GM18868 (cell line): ENCODE measurements around the gene HIP1.
"Not testable (repeated sequence)": the region's sequence is repeated elsewhere in the genome, so short reads cannot be mapped to it uniquely, and the experiment has no call there.

Experiments
- ATAC-seq: cut with Tn5 transposase; IDR thresholded peaks from one replicate; pipeline ENCODE4 v1.9.1; 2021; ENCODE audit warnings: mild to moderate bottlenecking, moderate library complexity; ENCODE audit not compliant: unreplicated experiment

HIP1 gene

GRCh38 chr7:75583255-75583654 is 155.5 kb downstream of the HIP1 start:
- ATAC-seq = no peak

GRCh38 chr7:75579899-75580298 is 158.8 kb downstream of the HIP1 start:
- no peak for ATAC-seq

GRCh38 chr7:75578081-75578480 is 160.7 kb downstream of the HIP1 start:
- no peak for ATAC-seq

- ATAC-seq = no peak
Observed at GRCh38 chr7:75575488-75576121, 163.1 kb downstream of the HIP1 start.

GRCh38 chr7:75573477-75574019 is 165.2 kb downstream of the HIP1 start:
- ATAC-seq = no peak

GRCh38 chr7:75572814-75573213 is 165.9 kb downstream of the HIP1 start:
- ATAC-seq = no peak

GRCh38 chr7:75572396-75572795 is 166.3 kb downstream of the HIP1 start:
- no peak for ATAC-seq

GRCh38 chr7:75571209-75571608 is 167.5 kb downstream of the HIP1 start:
- ATAC-seq = no peak

GRCh38 chr7:75569629-75570282 is 169.0 kb downstream of the HIP1 start:
- not testable (repeated sequence) for ATAC-seq

- ATAC-seq = no peak
Observed at GRCh38 chr7:75567948-75568595, 170.7 kb downstream of the HIP1 start.

- ATAC-seq = no peak
Observed at GRCh38 chr7:75565132-75565837, 173.5 kb downstream of the HIP1 start.

GRCh38 chr7:75563171-75563570 is 175.6 kb downstream of the HIP1 start:
- ATAC-seq = no peak

- ATAC-seq = no peak
Observed at GRCh38 chr7:75559976-75560365, 178.8 kb downstream of the HIP1 start.

- ATAC-seq = no peak
Observed at GRCh38 chr7:75559355-75559975, 179.3 kb downstream of the HIP1 start.

- ATAC-seq = not testable (repeated sequence)
Observed at GRCh38 chr7:75556835-75557234, 181.9 kb downstream of the HIP1 start.

GRCh38 chr7:75555736-75556135 is 183.0 kb downstream of the HIP1 start:
- no peak for ATAC-seq

GRCh38 chr7:75546237-75547015 is 192.3 kb downstream of the HIP1 start:
- no peak for ATAC-seq

- ATAC-seq = no peak
Observed at GRCh38 chr7:75537731-75538130, 201.0 kb downstream of the HIP1 start.

GRCh38 chr7:75536940-75537538 is 201.7 kb downstream of the HIP1 start:
- ATAC-seq = no peak

GRCh38 chr7:75536491-75536890 is 202.2 kb downstream of the HIP1 start:
- ATAC-seq = no peak
